Measurements from ENCODE around the gene SETD6. TPM values are rescaled to one million over a fixed set of nuclear protein-coding genes. Genes with fewer than 3 reads are reported as not detected.

The SETD6 gene
- total and polyA plus RNA-seq, 2 of the 8 experiments (the other 6 are each of a cell fraction or from before 2014, with no cell fraction given) = 25.3 to 40.5 TPM

DNA sequence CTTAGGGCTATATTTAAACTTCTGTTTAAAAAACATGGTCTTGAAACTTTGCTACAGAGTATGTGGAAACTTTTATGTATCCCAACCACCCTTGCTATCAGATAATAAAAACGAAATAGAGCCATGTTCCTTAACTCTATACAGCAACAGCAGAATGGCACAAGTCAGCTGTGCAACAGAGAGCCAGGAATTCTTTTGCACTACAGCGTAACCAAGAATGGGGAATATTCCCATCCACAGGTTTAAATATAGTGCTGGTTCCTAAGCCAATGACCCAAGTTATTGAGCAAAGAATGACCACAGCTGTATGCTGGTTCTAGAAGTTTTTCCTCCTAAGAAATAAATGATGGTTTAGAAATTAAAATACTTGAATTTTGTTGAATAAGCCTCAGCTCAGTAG lies 33.1 kb downstream of the SETD6 start (continued):
- TF ChIP-seq, protein P1, sequence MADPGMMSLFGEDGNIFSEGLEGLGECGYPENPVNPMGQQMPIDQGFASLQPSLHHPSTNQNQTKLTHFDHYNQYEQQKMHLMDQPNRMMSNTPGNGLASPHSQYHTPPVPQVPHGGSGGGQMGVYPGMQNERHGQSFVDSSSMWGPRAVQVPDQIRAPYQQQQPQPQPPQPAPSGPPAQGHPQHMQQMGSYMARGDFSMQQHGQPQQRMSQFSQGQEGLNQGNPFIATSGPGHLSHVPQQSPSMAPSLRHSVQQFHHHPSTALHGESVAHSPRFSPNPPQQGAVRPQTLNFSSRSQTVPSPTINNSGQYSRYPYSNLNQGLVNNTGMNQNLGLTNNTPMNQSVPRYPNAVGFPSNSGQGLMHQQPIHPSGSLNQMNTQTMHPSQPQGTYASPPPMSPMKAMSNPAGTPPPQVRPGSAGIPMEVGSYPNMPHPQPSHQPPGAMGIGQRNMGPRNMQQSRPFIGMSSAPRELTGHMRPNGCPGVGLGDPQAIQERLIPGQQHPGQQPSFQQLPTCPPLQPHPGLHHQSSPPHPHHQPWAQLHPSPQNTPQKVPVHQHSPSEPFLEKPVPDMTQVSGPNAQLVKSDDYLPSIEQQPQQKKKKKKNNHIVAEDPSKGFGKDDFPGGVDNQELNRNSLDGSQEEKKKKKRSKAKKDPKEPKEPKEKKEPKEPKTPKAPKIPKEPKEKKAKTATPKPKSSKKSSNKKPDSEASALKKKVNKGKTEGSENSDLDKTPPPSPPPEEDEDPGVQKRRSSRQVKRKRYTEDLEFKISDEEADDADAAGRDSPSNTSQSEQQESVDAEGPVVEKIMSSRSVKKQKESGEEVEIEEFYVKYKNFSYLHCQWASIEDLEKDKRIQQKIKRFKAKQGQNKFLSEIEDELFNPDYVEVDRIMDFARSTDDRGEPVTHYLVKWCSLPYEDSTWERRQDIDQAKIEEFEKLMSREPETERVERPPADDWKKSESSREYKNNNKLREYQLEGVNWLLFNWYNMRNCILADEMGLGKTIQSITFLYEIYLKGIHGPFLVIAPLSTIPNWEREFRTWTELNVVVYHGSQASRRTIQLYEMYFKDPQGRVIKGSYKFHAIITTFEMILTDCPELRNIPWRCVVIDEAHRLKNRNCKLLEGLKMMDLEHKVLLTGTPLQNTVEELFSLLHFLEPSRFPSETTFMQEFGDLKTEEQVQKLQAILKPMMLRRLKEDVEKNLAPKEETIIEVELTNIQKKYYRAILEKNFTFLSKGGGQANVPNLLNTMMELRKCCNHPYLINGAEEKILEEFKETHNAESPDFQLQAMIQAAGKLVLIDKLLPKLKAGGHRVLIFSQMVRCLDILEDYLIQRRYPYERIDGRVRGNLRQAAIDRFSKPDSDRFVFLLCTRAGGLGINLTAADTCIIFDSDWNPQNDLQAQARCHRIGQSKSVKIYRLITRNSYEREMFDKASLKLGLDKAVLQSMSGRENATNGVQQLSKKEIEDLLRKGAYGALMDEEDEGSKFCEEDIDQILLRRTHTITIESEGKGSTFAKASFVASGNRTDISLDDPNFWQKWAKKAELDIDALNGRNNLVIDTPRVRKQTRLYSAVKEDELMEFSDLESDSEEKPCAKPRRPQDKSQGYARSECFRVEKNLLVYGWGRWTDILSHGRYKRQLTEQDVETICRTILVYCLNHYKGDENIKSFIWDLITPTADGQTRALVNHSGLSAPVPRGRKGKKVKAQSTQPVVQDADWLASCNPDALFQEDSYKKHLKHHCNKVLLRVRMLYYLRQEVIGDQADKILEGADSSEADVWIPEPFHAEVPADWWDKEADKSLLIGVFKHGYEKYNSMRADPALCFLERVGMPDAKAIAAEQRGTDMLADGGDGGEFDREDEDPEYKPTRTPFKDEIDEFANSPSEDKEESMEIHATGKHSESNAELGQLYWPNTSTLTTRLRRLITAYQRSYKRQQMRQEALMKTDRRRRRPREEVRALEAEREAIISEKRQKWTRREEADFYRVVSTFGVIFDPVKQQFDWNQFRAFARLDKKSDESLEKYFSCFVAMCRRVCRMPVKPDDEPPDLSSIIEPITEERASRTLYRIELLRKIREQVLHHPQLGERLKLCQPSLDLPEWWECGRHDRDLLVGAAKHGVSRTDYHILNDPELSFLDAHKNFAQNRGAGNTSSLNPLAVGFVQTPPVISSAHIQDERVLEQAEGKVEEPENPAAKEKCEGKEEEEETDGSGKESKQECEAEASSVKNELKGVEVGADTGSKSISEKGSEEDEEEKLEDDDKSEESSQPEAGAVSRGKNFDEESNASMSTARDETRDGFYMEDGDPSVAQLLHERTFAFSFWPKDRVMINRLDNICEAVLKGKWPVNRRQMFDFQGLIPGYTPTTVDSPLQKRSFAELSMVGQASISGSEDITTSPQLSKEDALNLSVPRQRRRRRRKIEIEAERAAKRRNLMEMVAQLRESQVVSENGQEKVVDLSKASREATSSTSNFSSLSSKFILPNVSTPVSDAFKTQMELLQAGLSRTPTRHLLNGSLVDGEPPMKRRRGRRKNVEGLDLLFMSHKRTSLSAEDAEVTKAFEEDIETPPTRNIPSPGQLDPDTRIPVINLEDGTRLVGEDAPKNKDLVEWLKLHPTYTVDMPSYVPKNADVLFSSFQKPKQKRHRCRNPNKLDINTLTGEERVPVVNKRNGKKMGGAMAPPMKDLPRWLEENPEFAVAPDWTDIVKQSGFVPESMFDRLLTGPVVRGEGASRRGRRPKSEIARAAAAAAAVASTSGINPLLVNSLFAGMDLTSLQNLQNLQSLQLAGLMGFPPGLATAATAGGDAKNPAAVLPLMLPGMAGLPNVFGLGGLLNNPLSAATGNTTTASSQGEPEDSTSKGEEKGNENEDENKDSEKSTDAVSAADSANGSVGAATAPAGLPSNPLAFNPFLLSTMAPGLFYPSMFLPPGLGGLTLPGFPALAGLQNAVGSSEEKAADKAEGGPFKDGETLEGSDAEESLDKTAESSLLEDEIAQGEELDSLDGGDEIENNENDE (IDR thresholded peaks at IDR 0.05; ENCODE audit: insufficient replicate concordance, low read length) = no peak
- TF ChIP-seq YY1 (IDR thresholded peaks at IDR 0.05; ENCODE audit: low read depth, low read length) (no peak), SP4 (IDR thresholded peaks at IDR 0.05; ENCODE audit: low read length) (no peak), POU5F1 (IDR thresholded peaks at IDR 0.05; ENCODE audit: low read depth, low read length) (no peak), KDM1A (IDR thresholded peaks at IDR 0.05; ENCODE audit: borderline replicate concordance, low read length) (no peak), TBP (IDR thresholded peaks at IDR 0.05; ENCODE audit: low read depth, low read length) (no peak), SRF (IDR thresholded peaks at IDR 0.05; ENCODE audit: low read depth, low read length) (no peak), SAP30 (IDR thresholded peaks at IDR 0.05; ENCODE audit: insufficient read depth, insufficient replicate concordance, low read length) (no peak), NANOG (IDR thresholded peaks at IDR 0.05; ENCODE audit: insufficient read depth, low read depth, low read length, poor library complexity, severe bottlenecking) (no peak)
- TF ChIP-seq, protein P2, sequence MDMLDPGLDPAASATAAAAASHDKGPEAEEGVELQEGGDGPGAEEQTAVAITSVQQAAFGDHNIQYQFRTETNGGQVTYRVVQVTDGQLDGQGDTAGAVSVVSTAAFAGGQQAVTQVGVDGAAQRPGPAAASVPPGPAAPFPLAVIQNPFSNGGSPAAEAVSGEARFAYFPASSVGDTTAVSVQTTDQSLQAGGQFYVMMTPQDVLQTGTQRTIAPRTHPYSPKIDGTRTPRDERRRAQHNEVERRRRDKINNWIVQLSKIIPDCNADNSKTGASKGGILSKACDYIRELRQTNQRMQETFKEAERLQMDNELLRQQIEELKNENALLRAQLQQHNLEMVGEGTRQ (IDR thresholded peaks at IDR 0.05; ENCODE audit: low read length) = no peak
